MM.1S (cell line): ENCODE data around the gene SP4.

Source experiments
- DNase-seq: peaks from one replicate; pipeline ENCODE4 v3.0.0-alpha.2; 2015
- H2AFZ ChIP-seq: fragments of 300-600 bp; sonication (generic); 2 replicates; pipeline ENCODE4 v1.6.0; 2016; ENCODE audit warnings: antibody characterized with exemption, low read length
- H3F3A ChIP-seq: fragments of 300-600 bp; sonication (generic); 2 replicates; pipeline ENCODE4 v1.6.1; 2016; ENCODE audit warnings: mild to moderate bottlenecking, antibody characterized with exemption, low read length, moderate library complexity, mixed read lengths; ENCODE audit not compliant: insufficient read depth
- H3K27ac ChIP-seq: fragments of 300-600 bp; sonication (generic); 2 replicates; pipeline ENCODE4 v1.5.1; 2016; ENCODE audit warnings: mild to moderate bottlenecking, low read length
- H3K27me3 ChIP-seq: fragments of 300-600 bp; sonication (generic); replicated peaks from 2 replicates; pipeline ENCODE4 v1.6.0; 2016; ENCODE audit warnings: low read length; ENCODE audit not compliant: insufficient read depth
- H3K36me3 ChIP-seq: fragments of 300-600 bp; sonication (generic); replicated peaks from 2 replicates; pipeline ENCODE4 v1.6.1; 2016; ENCODE audit warnings: mild to moderate bottlenecking, low read length, mixed read lengths; ENCODE audit not compliant: insufficient read depth
- H3K4me1 ChIP-seq: fragments of 300-600 bp; sonication (generic); 2 replicates; pipeline ENCODE4 v1.6.1; 2016; ENCODE audit warnings: low read length, mixed read lengths
- H3K4me2 ChIP-seq: fragments of 300-600 bp; sonication (generic); 2 replicates; pipeline ENCODE4 v1.6.0; 2016; ENCODE audit warnings: low read depth, low read length
- H3K4me3 ChIP-seq: fragments of 300-600 bp; sonication (generic); 2 replicates; pipeline ENCODE4 v1.5.1; 2016; ENCODE audit warnings: low read length, mixed read lengths
- H3K79me2 ChIP-seq: fragments of 300-600 bp; sonication (generic); 2 replicates; pipeline ENCODE4 v1.6.1; 2016; ENCODE audit warnings: mixed run types, low read length, mixed read lengths
- H3K9ac ChIP-seq: fragments of 300-600 bp; sonication (generic); 2 replicates; pipeline ENCODE4 v1.6.1; 2016; ENCODE audit warnings: low read length, mixed read lengths
- H3K9me2 ChIP-seq: fragments of 300-600 bp; sonication (generic); replicated peaks from 2 replicates; pipeline ENCODE4 v1.6.1; 2016; ENCODE audit warnings: mild to moderate bottlenecking, low read length, mixed read lengths; ENCODE audit not compliant: insufficient read depth
- H3K9me3 ChIP-seq: fragments of 300-600 bp; sonication (generic); replicated peaks from 2 replicates; pipeline ENCODE4 v1.6.1; 2016; ENCODE audit warnings: mild to moderate bottlenecking, low read length, mixed read lengths; ENCODE audit not compliant: insufficient read depth
- H4K20me1 ChIP-seq: fragments of 300-600 bp; sonication (generic); 2 replicates; pipeline ENCODE4 v1.6.1; 2016; ENCODE audit warnings: mild to moderate bottlenecking, low read length, moderate library complexity, mixed read lengths; ENCODE audit not compliant: insufficient read depth
- EZH2 ChIP-seq: fragments of 300-600 bp; sonication (generic); optimal IDR thresholded peaks from 2 replicates; pipeline ENCODE3; 2017; ENCODE audit warnings: low read depth, mild to moderate bottlenecking, antibody characterized with exemption, low read length, mixed read lengths
- EZH2phosphoT487 ChIP-seq: fragments of 300-600 bp; sonication (generic); IDR thresholded peaks from 2 replicates; pipeline ENCODE4 v1.6.1; 2018; ENCODE audit warnings: antibody characterized with exemption, low read length
- TF ChIP-seq, protein P1 (sequence below): fragments of 300-600 bp; sonication (generic); IDR thresholded peaks from 2 replicates; pipeline ENCODE4 v1.5.1; 2016; ENCODE audit warnings: antibody characterized with exemption, low read length, mixed read lengths

SP4 gene

DNA sequence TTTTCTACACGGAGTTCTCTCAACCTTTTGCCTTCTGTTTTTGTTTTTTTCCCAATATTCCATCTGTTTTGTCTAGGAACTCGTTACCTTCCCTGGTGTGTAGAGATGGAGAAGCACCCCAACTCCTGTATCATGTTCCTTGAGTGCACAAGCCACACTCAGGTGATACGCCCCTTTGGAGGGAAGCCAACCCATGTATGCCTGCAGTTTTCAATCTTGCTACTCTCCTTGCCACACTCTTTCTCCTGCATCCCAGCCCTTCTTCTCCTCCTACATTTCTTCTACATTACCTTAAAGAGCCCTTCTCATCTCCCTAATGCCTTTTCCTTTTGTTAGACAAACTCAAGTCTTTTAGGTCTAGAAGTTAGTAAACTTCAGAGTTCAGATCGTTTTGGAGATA, 10.2 kb upstream of the SP4 start:
- Histone ChIP-seq H3K9me2 (no peaks in the 10 kb centered on the region), H3F3A (0 out of 2 replicates have a peak, but pooled peaks cover 7% of the 10 kb centered on the region), H3K36me3 (no peaks in the 10 kb centered on the region), H3K9me3 (no peaks in the 10 kb centered on the region), H3K4me2 (no peak overlapping the region), H3K4me1 (peaks cover 11% of the 10 kb centered on the region), H3K79me2 (no peaks in the 10 kb centered on the region), H3K9ac (no peak overlapping the region), H3K4me3 (no peak overlapping the region), H2AFZ (no peak overlapping the region), H3K27me3 (no peaks in the 10 kb centered on the region), H3K27ac (no peak overlapping the region), H4K20me1 (no peaks in the 10 kb centered on the region)
- TF ChIP-seq EZH2phosphoT487, result no peak
- TF ChIP-seq, protein P1, sequence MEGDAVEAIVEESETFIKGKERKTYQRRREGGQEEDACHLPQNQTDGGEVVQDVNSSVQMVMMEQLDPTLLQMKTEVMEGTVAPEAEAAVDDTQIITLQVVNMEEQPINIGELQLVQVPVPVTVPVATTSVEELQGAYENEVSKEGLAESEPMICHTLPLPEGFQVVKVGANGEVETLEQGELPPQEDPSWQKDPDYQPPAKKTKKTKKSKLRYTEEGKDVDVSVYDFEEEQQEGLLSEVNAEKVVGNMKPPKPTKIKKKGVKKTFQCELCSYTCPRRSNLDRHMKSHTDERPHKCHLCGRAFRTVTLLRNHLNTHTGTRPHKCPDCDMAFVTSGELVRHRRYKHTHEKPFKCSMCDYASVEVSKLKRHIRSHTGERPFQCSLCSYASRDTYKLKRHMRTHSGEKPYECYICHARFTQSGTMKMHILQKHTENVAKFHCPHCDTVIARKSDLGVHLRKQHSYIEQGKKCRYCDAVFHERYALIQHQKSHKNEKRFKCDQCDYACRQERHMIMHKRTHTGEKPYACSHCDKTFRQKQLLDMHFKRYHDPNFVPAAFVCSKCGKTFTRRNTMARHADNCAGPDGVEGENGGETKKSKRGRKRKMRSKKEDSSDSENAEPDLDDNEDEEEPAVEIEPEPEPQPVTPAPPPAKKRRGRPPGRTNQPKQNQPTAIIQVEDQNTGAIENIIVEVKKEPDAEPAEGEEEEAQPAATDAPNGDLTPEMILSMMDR, result no peak
- TF ChIP-seq EZH2, result no peak
- DNase-seq, result no peak

DNA sequence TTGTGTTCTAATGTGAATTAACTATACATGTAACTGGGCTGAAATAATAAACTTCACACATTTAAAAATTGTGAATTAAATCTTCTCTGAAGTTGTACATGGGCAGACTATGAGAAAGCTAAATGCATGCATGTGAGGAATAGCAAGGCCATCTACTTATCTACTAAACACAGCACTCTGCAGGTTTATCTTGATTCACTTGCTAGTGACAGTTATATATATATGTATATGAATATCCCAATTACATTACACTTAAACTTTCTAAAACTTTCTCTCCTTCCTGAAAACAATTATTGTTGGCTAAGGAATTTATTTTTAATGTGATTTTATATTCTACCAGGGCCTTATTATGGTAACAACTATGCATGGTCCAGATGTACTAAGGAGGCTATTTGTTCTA, 5.1 kb upstream of the SP4 start:
- H3F3A ChIP-seq, result peaks cover 9% of the 10 kb centered on the region
- no peak overlapping the region for H3K4me2 ChIP-seq
- H2AFZ ChIP-seq, result no peak overlapping the region
- no peaks in the 10 kb centered on the region for H3K9me2 ChIP-seq
- DNase-seq, result no peak
- H3K4me1 ChIP-seq, result peaks cover 8% of the 10 kb centered on the region
- no peak for TF ChIP-seq EZH2
- TF ChIP-seq EZH2phosphoT487, result no peak
- TF ChIP-seq, protein P1, result no peak
- H4K20me1 ChIP-seq, result no peaks in the 10 kb centered on the region
- H3K27ac ChIP-seq, result no peak overlapping the region
- H3K9me3 ChIP-seq, result no peaks in the 10 kb centered on the region
- H3K9ac ChIP-seq, result no peak overlapping the region
- H3K4me3 ChIP-seq, result no peak overlapping the region
- no peaks in the 10 kb centered on the region for H3K36me3 ChIP-seq
- H3K79me2 ChIP-seq, result no peaks in the 10 kb centered on the region
- H3K27me3 ChIP-seq, result no peaks in the 10 kb centered on the region

DNA sequence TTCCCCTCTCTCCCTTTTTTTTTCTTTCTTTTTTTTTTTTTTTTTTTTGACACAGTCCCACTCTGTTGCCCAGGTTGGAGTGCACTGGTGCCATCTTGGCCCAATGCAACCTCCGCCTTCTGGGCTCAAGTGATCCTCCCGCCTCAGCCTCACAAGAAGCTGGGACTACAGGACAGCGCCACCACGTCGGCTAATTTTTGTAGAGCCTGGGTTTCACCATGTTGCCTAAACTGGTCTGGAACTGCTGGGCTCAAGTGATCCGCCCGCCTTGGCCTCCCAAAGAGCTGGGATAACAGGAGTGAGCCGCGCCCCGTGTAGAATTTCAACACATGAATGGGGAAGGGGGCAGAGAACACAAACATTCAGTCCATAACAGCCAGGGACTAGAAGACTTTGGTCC, 2.6 kb upstream of the SP4 start:
- Histone ChIP-seq H3K79me2 (no peaks in the 10 kb centered on the region), H3F3A (peaks cover 12% of the 10 kb centered on the region), H3K9me3 (no peaks in the 10 kb centered on the region), H2AFZ (no peak overlapping the region), H3K9me2 (no peaks in the 10 kb centered on the region), H3K36me3 (no peaks in the 10 kb centered on the region), H3K27me3 (no peaks in the 10 kb centered on the region), H3K9ac (no peak overlapping the region), H3K27ac (no peak overlapping the region), H4K20me1 (no peaks in the 10 kb centered on the region), H3K4me2 (no peak overlapping the region), H3K4me3 (no peak overlapping the region), H3K4me1 (peaks cover 8% of the 10 kb centered on the region)
- no peak for DNase-seq
- TF ChIP-seq EZH2 (no peak), EZH2phosphoT487 (no peak)
- TF ChIP-seq, protein P1, result no peak
